CD8-positive, alpha-beta memory T cell (primary cell): Measurements from ENCODE around the gene MESP1. TPM values are rescaled to one million over a fixed set of nuclear protein-coding genes. Genes with fewer than 3 reads are reported as not detected.

Source experiments
- CTCF ChIA-PET: fragments of 350-600 bp; sonication (Branson Sonifier 250); formaldehyde crosslinking; loops from one replicate; lab custom pipeline; 2021; ENCODE audit warnings: antibody characterized with exemption; lab: Charles Lee
- POLR2A ChIA-PET: fragments of 350-600 bp; sonication (Branson Sonifier 250); formaldehyde crosslinking; loops from one replicate; lab custom pipeline; 2021; ENCODE audit warnings: antibody characterized with exemption; lab: Charles Lee
- DNase-seq, 5 donors: peaks; one replicate each; pipeline versions ENCODE4 v3.0.0 to v3.0.0-alpha.2; 2020 to 2022; ENCODE audit warnings: mixed read lengths in 1 of 5
- H3K27ac ChIP-seq: one replicate; pipeline ENCODE4 v1.7.0; 2013; ENCODE audit warnings: low read depth, mild to moderate bottlenecking, low read length, moderate library complexity
- H3K27me3 ChIP-seq: 2 replicates; pipeline ENCODE4 v1.7.0; 2013; ENCODE audit warnings: low read length, mild to moderate bottlenecking; ENCODE audit not compliant: insufficient read depth, poor library complexity, severe bottlenecking
- H3K36me3 ChIP-seq: 2 replicates; pipeline ENCODE4 v1.7.0; 2013; ENCODE audit warnings: mild to moderate bottlenecking, low read length, moderate library complexity; ENCODE audit not compliant: insufficient read depth
- H3K4me1 ChIP-seq: 2 replicates; pipeline ENCODE4 v1.7.0; 2013; ENCODE audit warnings: mild to moderate bottlenecking, low read length, moderate library complexity; ENCODE audit not compliant: insufficient read depth
- H3K4me3 ChIP-seq: 2 replicates; pipeline ENCODE4 v1.7.0; 2013; ENCODE audit warnings: mild to moderate bottlenecking, low read length
- H3K9me3 ChIP-seq: 2 replicates; pipeline ENCODE4 v1.7.0; 2013; ENCODE audit warnings: mild to moderate bottlenecking, low read length
- H3K27ac Mint-ChIP-seq, 8 donors: one replicate each; pipeline ENCODE4 v1.8.0; 2020 to 2021; ENCODE audit warnings: mixed read lengths in 8 of 8, mild to moderate bottlenecking in 6 of 8, inconsistent platforms in 3 of 8, moderate library complexity in 3 of 8
- H3K27me3 Mint-ChIP-seq, 2 donors: one replicate each; pipeline ENCODE4 v1.8.0; 2020 to 2021; ENCODE audit warnings: mixed read lengths in 2 of 2, mild to moderate bottlenecking in 1 of 2, moderate library complexity in 1 of 2
- H3K36me3 Mint-ChIP-seq, 3 donors: one replicate each; pipeline ENCODE4 v1.8.0; 2020 to 2021; ENCODE audit warnings: mixed read lengths in 3 of 3, inconsistent platforms in 1 of 3, mild to moderate bottlenecking in 1 of 3
- H3K4me1 Mint-ChIP-seq, 3 donors: one replicate each; pipeline ENCODE4 v1.8.0; 2020 to 2021; ENCODE audit warnings: mixed read lengths in 3 of 3, inconsistent platforms in 1 of 3, mild to moderate bottlenecking in 1 of 3
- H3K4me3 Mint-ChIP-seq, 7 donors: one replicate each; pipeline ENCODE4 v1.8.0; 2020 to 2021; ENCODE audit warnings: mixed read lengths in 7 of 7, mild to moderate bottlenecking in 6 of 7, moderate library complexity in 4 of 7, inconsistent platforms in 2 of 7
- H3K9me3 Mint-ChIP-seq, 5 donors: one replicate each; pipeline ENCODE4 v1.8.0; 2020 to 2022; ENCODE audit warnings: mixed read lengths in 5 of 5, mild to moderate bottlenecking in 3 of 5, moderate library complexity in 2 of 5, inconsistent platforms in 1 of 5
- polyA plus RNA-seq: library from polyadenylated mRNA; unstranded; fragments of 300-500 nt; fragmentation: Illumina TruSeq; gene quantifications from one replicate; pipeline ENCODE4 v1.2.3, GENCODE V29; 2021
- total RNA-seq, 2 experiments: library from RNA; stranded (reverse); gene quantifications; one replicate each; pipeline ENCODE4 v1.2.3, GENCODE V29; 2021

Gene MESP1
- total and polyA plus RNA-seq, 3 experiments from 2014 or later: 0.60 to 5.6 (median 5.3) TPM

GRCh38 chr15:89769366-89769765 lies 18.3 kb upstream of the MESP1 start:
- no peak overlapping the region for H3K4me3 ChIP-seq
- H3K27ac ChIP-seq: no peak overlapping the region
- no peaks in the 10 kb centered on the region for H3K4me1 ChIP-seq
- CTCF ChIA-PET: interaction anchor here (0.7 kb wide), 1 partner anchor 8 kb away, joined by 3 read pairs; no protein-coding TSS in a partner anchor
- Mint-ChIP-seq H3K9me3 (no peaks in the 10 kb centered on the region), H3K27ac (peak overlapping the region in 1 of 8 donors; percentile 57), H3K27me3 (peaks cover 0 to 1% of the 10 kb centered on the region in 2 donors), H3K36me3 (no peaks in the 10 kb centered on the region), H3K4me1 (no peaks in the 10 kb centered on the region), H3K4me3 (no peak overlapping the region)
- no peak for DNase-seq
- H3K36me3 ChIP-seq: no peaks in the 10 kb centered on the region
- no peaks in the 10 kb centered on the region for H3K9me3 ChIP-seq
- POLR2A ChIA-PET: no interaction called here
- H3K27me3 ChIP-seq: no peaks in the 10 kb centered on the region

- peak overlapping the region in 2 of 8 donors; percentile 33 to 50 for H3K27ac Mint-ChIP-seq
- H3K27me3 ChIP-seq: no peaks in the 10 kb centered on the region
- peaks cover 0 to 1% of the 10 kb centered on the region in 2 donors for H3K27me3 Mint-ChIP-seq
- POLR2A ChIA-PET: interaction anchor here (0.8 kb wide), 1 partner anchor 17 kb away, joined by 3 read pairs; the partner anchor contains the start of gene MESP1
- H3K36me3 ChIP-seq: no peaks in the 10 kb centered on the region
- H3K4me1 ChIP-seq: no peaks in the 10 kb centered on the region
- H3K36me3 Mint-ChIP-seq: no peaks in the 10 kb centered on the region
- H3K27ac ChIP-seq: no peak overlapping the region
- CTCF ChIA-PET: interaction anchor here (1.1 to 1.4 kb wide), 2 partner anchors 8 to 28 kb away, joined by 3 to 4 read pairs; no protein-coding TSS in a partner anchor
- H3K9me3 Mint-ChIP-seq: no peaks in the 10 kb centered on the region
- H3K4me3 ChIP-seq: no peak overlapping the region
- H3K4me1 Mint-ChIP-seq: no peaks in the 10 kb centered on the region
- no peak for DNase-seq
- no peak overlapping the region for H3K4me3 Mint-ChIP-seq
- no peaks in the 10 kb centered on the region for H3K9me3 ChIP-seq
Measured at GRCh38 chr15:89768071-89768500, 17.0 kb upstream of the MESP1 start.

GRCh38 chr15:89767411-89767915 lies 16.4 kb upstream of the MESP1 start:
- ChIA-PET CTCF (interaction anchor here (1.0 to 1.4 kb wide), 2 partner anchors 27 kb away, joined by 3 to 4 read pairs; no protein-coding TSS in a partner anchor), POLR2A (interaction anchor here (0.8 kb wide), 1 partner anchor 17 kb away, joined by 3 read pairs; the partner anchor contains the start of gene MESP1)
- no peak overlapping the region for H3K27ac Mint-ChIP-seq
- H3K27me3 Mint-ChIP-seq: peaks cover 0 to 1% of the 10 kb centered on the region in 2 donors
- Histone ChIP-seq H3K4me3 (no peak overlapping the region), H3K27me3 (no peaks in the 10 kb centered on the region), H3K36me3 (no peaks in the 10 kb centered on the region), H3K9me3 (no peaks in the 10 kb centered on the region), H3K27ac (no peak overlapping the region), H3K4me1 (no peaks in the 10 kb centered on the region)
- no peaks in the 10 kb centered on the region for H3K36me3 Mint-ChIP-seq
- DNase-seq: no peak
- H3K9me3 Mint-ChIP-seq: no peaks in the 10 kb centered on the region
- no peaks in the 10 kb centered on the region for H3K4me1 Mint-ChIP-seq
- H3K4me3 Mint-ChIP-seq: peak overlapping the region in 1 of 7 donors; percentile 54

- H3K9me3 Mint-ChIP-seq: no peaks in the 10 kb centered on the region
- Histone ChIP-seq H3K4me3 (no peak overlapping the region), H3K27ac (no peak overlapping the region), H3K36me3 (no peaks in the 10 kb centered on the region), H3K27me3 (no peaks in the 10 kb centered on the region), H3K4me1 (no peaks in the 10 kb centered on the region), H3K9me3 (no peaks in the 10 kb centered on the region)
- no peaks in the 10 kb centered on the region for H3K4me1 Mint-ChIP-seq
- DNase-seq: no peak
- ChIA-PET CTCF (interaction anchor here (1.0 kb wide), 1 partner anchor 27 kb away, joined by 3 read pairs; no protein-coding TSS in a partner anchor), POLR2A (no interaction called here)
- H3K4me3 Mint-ChIP-seq: no peak overlapping the region
- peak overlapping the region in 2 of 8 donors; percentile 44 to 55 for H3K27ac Mint-ChIP-seq
- H3K36me3 Mint-ChIP-seq: no peaks in the 10 kb centered on the region
- peaks cover 0 to 1% of the 10 kb centered on the region in 2 donors for H3K27me3 Mint-ChIP-seq
Measured at GRCh38 chr15:89766357-89767311, 15.6 kb upstream of the MESP1 start.

GRCh38 chr15:89765694-89766093 lies 14.6 kb upstream of the MESP1 start:
- Histone ChIP-seq H3K36me3 (no peaks in the 10 kb centered on the region), H3K4me3 (no peak overlapping the region), H3K9me3 (no peaks in the 10 kb centered on the region), H3K4me1 (no peaks in the 10 kb centered on the region), H3K27ac (no peak overlapping the region), H3K27me3 (no peaks in the 10 kb centered on the region)
- Mint-ChIP-seq H3K9me3 (no peaks in the 10 kb centered on the region), H3K27me3 (no peaks in the 10 kb centered on the region), H3K4me3 (no peak overlapping the region), H3K27ac (no peak overlapping the region), H3K4me1 (no peaks in the 10 kb centered on the region), H3K36me3 (no peaks in the 10 kb centered on the region)
- ChIA-PET CTCF (no interaction called here), POLR2A (no interaction called here)
- DNase-seq: no peak

GRCh38 chr15:89761929-89762328 lies 10.9 kb upstream of the MESP1 start:
- H3K27ac Mint-ChIP-seq: no peak overlapping the region
- ChIA-PET CTCF (interaction anchor here (1.5 to 3.1 kb wide), 3 partner anchors 10 to 310 kb away, joined by 4 to 19 read pairs (median 13); no protein-coding TSS in a partner anchor), POLR2A (no interaction called here)
- Histone ChIP-seq H3K9me3 (no peaks in the 10 kb centered on the region), H3K27ac (no peak overlapping the region), H3K36me3 (no peaks in the 10 kb centered on the region), H3K4me1 (no peaks in the 10 kb centered on the region), H3K27me3 (no peaks in the 10 kb centered on the region), H3K4me3 (no peak overlapping the region)
- H3K27me3 Mint-ChIP-seq: peaks cover 4 to 8% of the 10 kb centered on the region in 2 donors
- no peaks in the 10 kb centered on the region for H3K9me3 Mint-ChIP-seq
- no peaks in the 10 kb centered on the region for H3K4me1 Mint-ChIP-seq
- DNase-seq: no peak
- no peak overlapping the region for H3K4me3 Mint-ChIP-seq
- no peaks in the 10 kb centered on the region for H3K36me3 Mint-ChIP-seq

GRCh38 chr15:89761009-89761831 lies 10.2 kb upstream of the MESP1 start:
- Mint-ChIP-seq H3K36me3 (no peaks in the 10 kb centered on the region), H3K9me3 (no peaks in the 10 kb centered on the region), H3K27me3 (peaks cover 4 to 8% of the 10 kb centered on the region in 2 donors), H3K4me3 (no peak overlapping the region), H3K4me1 (no peaks in the 10 kb centered on the region), H3K27ac (no peak overlapping the region)
- POLR2A ChIA-PET: no interaction called here
- Histone ChIP-seq H3K27ac (peak overlapping the region; percentile 17), H3K27me3 (no peaks in the 10 kb centered on the region), H3K4me3 (no peak overlapping the region), H3K4me1 (no peaks in the 10 kb centered on the region), H3K36me3 (no peaks in the 10 kb centered on the region), H3K9me3 (no peaks in the 10 kb centered on the region)
- CTCF ChIA-PET: interaction anchor here (1.5 to 3.1 kb wide), 6 partner anchors 7 to 310 kb away, joined by 3 to 19 read pairs (median 8); partner anchors contain the start of gene MESP1
- no peak for DNase-seq
